Upper lobe of right lung (tissue), 1 donor: ENCODE data around the gene RBP5. TPM values are rescaled to one million over a fixed set of nuclear protein-coding genes. Genes with fewer than 3 reads are reported as not detected.

Experiments used
- ATAC-seq: fragments of 200-7000 bp; cut with Tn5 transposase; one replicate; pipeline ENCODE4 v1.9.1; 2020; ENCODE audit warnings: mild to moderate bottlenecking, moderate library complexity
- DNase-seq: peaks from one replicate; pipeline ENCODE4 v3.0.0-alpha.2; 2020
- H3K27ac ChIP-seq: fragments of 200-600 bp; one replicate; pipeline ENCODE4 v1.8.0; 2022
- H3K27me3 ChIP-seq: fragments of 200-600 bp; one replicate; pipeline ENCODE4 v1.8.0; 2022; ENCODE audit warnings: mild to moderate bottlenecking
- H3K36me3 ChIP-seq: fragments of 200-600 bp; one replicate; pipeline ENCODE4 v1.8.0; 2022
- H3K4me1 ChIP-seq: fragments of 200-600 bp; one replicate; pipeline ENCODE4 v1.8.0; 2022
- H3K4me3 ChIP-seq: fragments of 200-600 bp; one replicate; pipeline ENCODE4 v1.8.0; 2022; ENCODE audit warnings: mild to moderate bottlenecking
- H3K9me3 ChIP-seq: fragments of 200-600 bp; one replicate; pipeline ENCODE4 v1.8.0; 2022
- intact Hi-C: fragments of 100-400 bp; cut with DNase I; formaldehyde crosslinking; loops from one replicate; pipeline ENCODE4 v1.11.0; 2022
- total RNA-seq: library from RNA; stranded (reverse); fragmentation: NEBNext Ultra II Directional; extraction: Animal tissue kit (Norgen Biotek cat#: 25700); gene quantifications from one replicate; pipeline ENCODE4 v1.2.1, GENCODE V29; 2021
- TF ChIP-seq, protein P1 (sequence below): fragments of 200-600 bp; IDR thresholded peaks from one replicate; pipeline ENCODE4 v1.8.0; 2022; ENCODE audit warnings: antibody characterized with exemption
- donor health status: DM: no; HTN: yes; CAD: no; lungs with severe emphysema.

Gene RBP5
- total RNA-seq, 1 donor from 2014 or later: 7.1 TPM

GRCh38 chr12:7106082-7106481, 22.6 kb downstream of the RBP5 start:
- no peak for DNase-seq
- intact Hi-C loops: loop anchor here (10.0 kb wide), 1 partner anchor 161 kb away; the partner anchor contains the start of genes C12orf57 and RNU7-1
- H3K4me3 ChIP-seq: no peak overlapping the region

GRCh38 chr12:7103837-7104584, 24.7 kb downstream of the RBP5 start:
- H3K36me3 ChIP-seq: peaks cover 47% of the 10 kb centered on the region
- no peak overlapping the region for H3K4me3 ChIP-seq
- no peak overlapping the region for H3K27ac ChIP-seq
- no peaks in the 10 kb centered on the region for H3K9me3 ChIP-seq
- DNase-seq (no peak), ATAC-seq (no peak)
- TF ChIP-seq, protein P1, sequence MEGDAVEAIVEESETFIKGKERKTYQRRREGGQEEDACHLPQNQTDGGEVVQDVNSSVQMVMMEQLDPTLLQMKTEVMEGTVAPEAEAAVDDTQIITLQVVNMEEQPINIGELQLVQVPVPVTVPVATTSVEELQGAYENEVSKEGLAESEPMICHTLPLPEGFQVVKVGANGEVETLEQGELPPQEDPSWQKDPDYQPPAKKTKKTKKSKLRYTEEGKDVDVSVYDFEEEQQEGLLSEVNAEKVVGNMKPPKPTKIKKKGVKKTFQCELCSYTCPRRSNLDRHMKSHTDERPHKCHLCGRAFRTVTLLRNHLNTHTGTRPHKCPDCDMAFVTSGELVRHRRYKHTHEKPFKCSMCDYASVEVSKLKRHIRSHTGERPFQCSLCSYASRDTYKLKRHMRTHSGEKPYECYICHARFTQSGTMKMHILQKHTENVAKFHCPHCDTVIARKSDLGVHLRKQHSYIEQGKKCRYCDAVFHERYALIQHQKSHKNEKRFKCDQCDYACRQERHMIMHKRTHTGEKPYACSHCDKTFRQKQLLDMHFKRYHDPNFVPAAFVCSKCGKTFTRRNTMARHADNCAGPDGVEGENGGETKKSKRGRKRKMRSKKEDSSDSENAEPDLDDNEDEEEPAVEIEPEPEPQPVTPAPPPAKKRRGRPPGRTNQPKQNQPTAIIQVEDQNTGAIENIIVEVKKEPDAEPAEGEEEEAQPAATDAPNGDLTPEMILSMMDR: no peak
- intact Hi-C loops: loop anchor here (10.0 kb wide), 1 partner anchor 159 kb away; the partner anchor contains the start of genes C12orf57 and RNU7-1
- no peaks in the 10 kb centered on the region for H3K27me3 ChIP-seq
- H3K4me1 ChIP-seq: peaks cover 8% of the 10 kb centered on the region

More at GRCh38 chr12:7106082-7106481, 22.6 kb downstream of the RBP5 start:
- no peak for ATAC-seq
- H3K4me1 ChIP-seq: peaks cover 16% of the 10 kb centered on the region
- H3K36me3 ChIP-seq: peaks cover 30% of the 10 kb centered on the region
- no peaks in the 10 kb centered on the region for H3K9me3 ChIP-seq
- no peak overlapping the region for H3K27ac ChIP-seq
- TF ChIP-seq, protein P1: no peak
- no peaks in the 10 kb centered on the region for H3K27me3 ChIP-seq

DNA sequence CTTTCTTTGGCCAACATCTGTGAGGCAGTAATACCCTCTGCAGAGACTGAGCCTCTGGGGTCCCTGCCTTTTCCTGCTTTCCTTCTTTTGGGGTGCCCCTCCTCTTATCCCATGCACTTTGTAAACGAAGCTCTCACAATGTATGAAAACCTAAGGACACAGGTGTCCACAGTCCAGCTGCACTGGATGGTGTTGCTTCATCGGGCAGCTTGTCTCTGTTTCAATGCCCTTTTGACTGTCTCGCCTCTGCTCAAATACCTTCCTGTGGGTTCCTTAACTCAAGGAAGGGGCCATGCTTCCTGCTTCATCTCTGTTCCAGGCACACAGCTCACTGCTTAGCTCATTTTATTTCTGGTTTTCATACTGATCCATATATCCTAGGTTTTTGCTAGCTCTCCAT, 26.1 kb downstream of the RBP5 start:
- TF ChIP-seq, protein P1: no peak
- Histone ChIP-seq H3K27ac (no peak overlapping the region), H3K36me3 (peaks cover 61% of the 10 kb centered on the region), H3K4me3 (no peak overlapping the region), H3K27me3 (no peaks in the 10 kb centered on the region), H3K4me1 (peaks cover 8% of the 10 kb centered on the region), H3K9me3 (no peaks in the 10 kb centered on the region)
- intact Hi-C loops: loop anchor here (10.0 kb wide), 1 partner anchor 158 kb away; the partner anchor contains the start of genes C12orf57 and RNU7-1
- ATAC-seq (no peak), DNase-seq (no peak)

GRCh38 chr12:7101694-7102131, 27.0 kb downstream of the RBP5 start:
- DNase-seq (peak; percentile 45), ATAC-seq (no peak)
- intact Hi-C loops: loop anchor here (10.0 kb wide), 1 partner anchor 157 kb away; the partner anchor contains the start of genes C12orf57 and RNU7-1
- TF ChIP-seq, protein P1: no peak
- Histone ChIP-seq H3K36me3 (peaks cover 63% of the 10 kb centered on the region), H3K4me1 (peaks cover 2% of the 10 kb centered on the region), H3K4me3 (no peak overlapping the region), H3K9me3 (no peaks in the 10 kb centered on the region), H3K27ac (no peak overlapping the region), H3K27me3 (no peaks in the 10 kb centered on the region)

DNA sequence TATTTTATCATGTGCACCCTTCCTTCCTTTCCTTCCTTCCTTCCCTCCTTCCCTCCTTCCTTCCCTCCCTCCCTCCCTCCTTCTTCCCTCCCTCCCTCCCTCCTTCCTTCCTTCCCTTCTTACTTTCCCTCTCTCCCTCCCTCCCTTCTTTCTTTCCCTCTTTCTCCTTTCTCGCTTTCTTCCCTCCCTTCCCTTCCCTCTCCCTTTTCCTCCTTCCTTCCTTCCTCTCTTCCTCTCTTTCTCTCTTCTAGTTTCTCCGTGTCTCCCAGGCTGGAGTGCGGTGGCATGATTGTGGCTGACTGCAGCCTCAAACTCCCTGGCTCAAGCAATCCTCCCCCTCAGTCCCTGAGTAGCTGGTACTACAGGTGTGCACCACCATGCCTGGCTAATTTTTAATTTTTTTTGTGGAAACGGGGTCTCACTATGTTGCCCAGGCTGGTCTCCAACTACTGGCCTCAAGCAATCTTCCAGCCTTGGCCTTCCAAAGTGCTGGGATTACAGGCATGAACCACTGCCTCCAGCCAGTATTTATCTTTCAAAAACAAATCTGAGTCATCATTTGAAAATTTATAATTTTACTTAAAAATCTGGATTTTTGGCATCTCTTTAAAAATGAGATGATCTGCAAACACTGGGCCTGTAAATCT, 27.5 kb downstream of the RBP5 start:
- H3K4me3 ChIP-seq: no peak overlapping the region
- no peaks in the 10 kb centered on the region for H3K4me1 ChIP-seq
- ATAC-seq (no peak), DNase-seq (peak; percentile 3)
- no peaks in the 10 kb centered on the region for H3K27me3 ChIP-seq
- TF ChIP-seq, protein P1: no peak
- no peak overlapping the region for H3K27ac ChIP-seq
- H3K36me3 ChIP-seq: peaks cover 63% of the 10 kb centered on the region
- intact Hi-C loops: loop anchor here (10.0 kb wide), 1 partner anchor 156 kb away; the partner anchor contains the start of genes C12orf57 and RNU7-1
- no peaks in the 10 kb centered on the region for H3K9me3 ChIP-seq
